Gastroesophageal sphincter (tissue), 3 donors: ENCODE data around the gene PDXP.

Experiments used
- CTCF ChIP-seq, 4 experiments: fragments of 200-600 bp in 2 of 4; fragments of 450-650 bp in 2 of 4; sonication (generic) in 1 of 4; IDR thresholded peaks; one replicate each; pipeline ENCODE4 v1.5.1; 2017 to 2019; ENCODE audit warnings: antibody characterized with exemption in 4 of 4, mild to moderate bottlenecking in 2 of 4, moderate library complexity in 2 of 4
- EP300 ChIP-seq: sonication (generic); formaldehyde crosslinking; IDR thresholded peaks from one replicate; pipeline ENCODE4 v1.6.1; 2017; ENCODE audit warnings: antibody characterized with exemption, mild to moderate bottlenecking
- POLR2A ChIP-seq, 2 donors: fragments of 450-650 bp; IDR thresholded peaks; one replicate each; pipeline ENCODE4 v1.6.1; 2017; ENCODE audit warnings: antibody characterized with exemption in 2 of 2, mild to moderate bottlenecking in 2 of 2, moderate library complexity in 1 of 2
- POLR2AphosphoS5 ChIP-seq: sonication (generic); formaldehyde crosslinking; IDR thresholded peaks from one replicate; pipeline ENCODE4 v1.6.1; 2017; ENCODE audit warnings: antibody characterized with exemption

DNA sequence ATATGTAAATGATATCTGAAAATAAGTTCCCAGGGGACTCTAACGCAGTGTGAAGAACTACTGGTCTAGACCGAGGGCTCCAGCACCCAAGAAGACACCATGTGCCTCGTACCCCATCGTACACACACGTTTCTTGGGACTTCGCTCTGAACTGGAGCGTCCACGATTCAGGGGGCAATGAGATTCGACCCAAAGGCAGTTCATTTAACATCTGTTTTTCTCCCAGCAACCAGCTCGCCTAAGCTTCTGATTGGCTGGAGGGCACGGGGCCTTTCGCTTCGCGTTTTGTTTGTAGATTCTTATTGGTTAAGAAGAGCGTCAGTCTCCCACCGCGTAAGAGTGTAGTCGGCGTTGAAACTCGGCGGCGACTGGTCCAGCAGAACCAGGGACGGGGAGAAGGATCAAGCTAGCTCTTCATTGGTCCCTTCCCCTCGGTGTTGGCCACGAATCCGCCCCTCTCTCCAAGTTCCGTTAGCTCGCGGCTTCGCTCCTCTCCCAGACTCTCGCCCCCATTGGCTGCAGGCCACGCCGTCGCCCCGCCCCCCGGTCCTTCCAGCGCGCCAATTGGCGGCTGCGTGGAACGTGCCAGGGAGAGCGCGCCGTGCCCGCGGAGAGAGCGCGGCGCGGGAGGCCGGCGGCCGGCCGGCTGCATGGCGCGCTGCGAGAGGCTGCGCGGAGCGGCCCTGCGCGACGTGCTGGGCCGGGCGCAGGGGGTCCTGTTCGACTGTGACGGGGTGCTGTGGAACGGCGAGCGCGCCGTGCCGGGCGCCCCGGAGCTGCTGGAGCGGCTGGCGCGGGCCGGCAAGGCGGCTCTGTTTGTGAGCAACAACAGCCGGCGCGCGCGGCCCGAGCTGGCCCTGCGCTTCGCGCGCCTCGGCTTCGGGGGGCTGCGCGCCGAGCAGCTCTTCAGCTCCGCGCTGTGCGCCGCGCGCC lies at the start of gene PDXP:
- TF ChIP-seq EP300: no peak
- peak in 2 of 4 experiments; percentile 7 to 29 for TF ChIP-seq CTCF (IDR thresholded peaks at IDR 0.05)
- TF ChIP-seq POLR2AphosphoS5: peak; percentile 67
- TF ChIP-seq POLR2A (IDR thresholded peaks at IDR 0.05): peak; percentile 88 to 92
